HG02759 (cell line): ENCODE data around the gene BAD.

Source experiments
- ATAC-seq: cut with Tn5 transposase; IDR thresholded peaks from one replicate; pipeline ENCODE4 v1.9.1; 2021; ENCODE audit warnings: mild to moderate bottlenecking, moderate library complexity; ENCODE audit not compliant: unreplicated experiment

Gene BAD

GRCh38 chr11:64281957-64282770 lies 2.3 kb downstream of the BAD start:
- no peak for ATAC-seq

GRCh38 chr11:64278576-64279190 lies 5.8 kb downstream of the BAD start:
- no peak for ATAC-seq

- no peak for ATAC-seq
Observed at GRCh38 chr11:64276653-64277431, 7.6 kb downstream of the BAD start.

GRCh38 chr11:64275841-64276240 lies 8.6 kb downstream of the BAD start:
- ATAC-seq: no peak

GRCh38 chr11:64275031-64275800 lies 9.2 kb downstream of the BAD start:
- ATAC-seq: no peak

- peak; percentile 72 for ATAC-seq
Observed at GRCh38 chr11:64269540-64270220, 14.8 kb downstream of the BAD start.

GRCh38 chr11:64268893-64269539 lies 15.4 kb downstream of the BAD start:
- ATAC-seq: peak; percentile 13

- no peak for ATAC-seq
Observed at GRCh38 chr11:64268025-64268892, 16.2 kb downstream of the BAD start.

- ATAC-seq: no peak
Observed at GRCh38 chr11:64267207-64267945, 17.1 kb downstream of the BAD start.

GRCh38 chr11:64266339-64266738 lies 18.1 kb downstream of the BAD start:
- no peak for ATAC-seq

GRCh38 chr11:64265176-64266160 lies 19.0 kb downstream of the BAD start:
- ATAC-seq: no peak

- ATAC-seq: no peak
Observed at GRCh38 chr11:64264371-64264852, 20.1 kb downstream of the BAD start.

GRCh38 chr11:64263947-64264317 lies 20.5 kb downstream of the BAD start:
- ATAC-seq: no peak

- no peak for ATAC-seq
Observed at GRCh38 chr11:64263021-64263946, 21.2 kb downstream of the BAD start.

GRCh38 chr11:64262271-64263002 lies 22.0 kb downstream of the BAD start:
- no peak for ATAC-seq
